Stimulated activated naive CD8-positive, alpha-beta T cell treated with anti-CD3 and anti-CD28 coated beads, Interleukin-15, amount 100 ng/mL, for 72 hours (primary cell): ENCODE results near the gene DNAJC22.

Experiments
- ATAC-seq: fragments of 150-1000 bp; cut with Tn5 transposase; 2 replicates; pipeline ENCODE4 v1.10.0; 2021; ENCODE audit warnings: mild to moderate bottlenecking, moderate library complexity
- DNase-seq, 2 donors: peaks; one replicate each; pipeline ENCODE4 v3.0.0; 2021 to 2022
- H3K27ac Mint-ChIP-seq, 2 donors: one replicate each; pipeline ENCODE4 v1.8.0; 2022; ENCODE audit warnings: mild to moderate bottlenecking in 2 of 2, mixed read lengths in 2 of 2, moderate library complexity in 2 of 2
- H3K27me3 Mint-ChIP-seq: one replicate; pipeline ENCODE4 v1.8.0; 2022; ENCODE audit warnings: mixed read lengths
- H3K4me1 Mint-ChIP-seq: one replicate; pipeline ENCODE4 v1.8.0; 2022; ENCODE audit warnings: mild to moderate bottlenecking, mixed read lengths
- H3K4me3 Mint-ChIP-seq, 2 donors: one replicate each; pipeline ENCODE4 v1.8.0; 2022; ENCODE audit warnings: mild to moderate bottlenecking in 2 of 2, mixed read lengths in 2 of 2, moderate library complexity in 1 of 2
- H3K9me3 Mint-ChIP-seq, 2 donors: one replicate each; pipeline ENCODE4 v1.8.0; 2022; ENCODE audit warnings: mixed read lengths in 2 of 2

DNAJC22 gene

GRCh38 chr12:49336645-49337584 lies 9.8 kb upstream of the DNAJC22 start, which contains the start of gene C1QL4:
Gene C1QL4 (minus strand): TSS chr12:49337188. CDS start chr12:49336477, 711 bp downstream.
- Mint-ChIP-seq H3K9me3 (no peaks in the 10 kb centered on the region), H3K4me1 (peaks cover 36% of the 10 kb centered on the region), H3K27me3 (peaks cover 96% of the 10 kb centered on the region), H3K27ac (no peak within 1 kb of the TSS), H3K4me3 (peak within 1 kb of the TSS; percentile 63 to 70)
- ATAC-seq (peak; percentile 76), DNase-seq (peak; percentile 85 to 87)

- Mint-ChIP-seq H3K4me1 (peaks cover 39% of the 10 kb centered on the region), H3K27me3 (peaks cover 99% of the 10 kb centered on the region), H3K9me3 (no peaks in the 10 kb centered on the region), H3K27ac (no peak overlapping the region), H3K4me3 (no peak overlapping the region)
- ATAC-seq (no peak), DNase-seq (no peak)
Observed at GRCh38 chr12:49338830-49339463, 7.7 kb upstream of the DNAJC22 start.

- no peak overlapping the region for H3K27ac Mint-ChIP-seq
- no peak for DNase-seq
- no peak for ATAC-seq
- H3K27me3 Mint-ChIP-seq = peaks cover 99% of the 10 kb centered on the region
- H3K9me3 Mint-ChIP-seq = no peaks in the 10 kb centered on the region
- no peak overlapping the region for H3K4me3 Mint-ChIP-seq
- peaks cover 43% of the 10 kb centered on the region for H3K4me1 Mint-ChIP-seq
Observed at GRCh38 chr12:49339464-49339861, 7.2 kb upstream of the DNAJC22 start.

- no peak overlapping the region for H3K4me3 Mint-ChIP-seq
Observed at GRCh38 chr12:49340095-49340870, 6.4 kb upstream of the DNAJC22 start.

GRCh38 chr12:49340971-49341776 lies 5.5 kb upstream of the DNAJC22 start:
- no peak overlapping the region for H3K4me3 Mint-ChIP-seq
- no peak overlapping the region for H3K27ac Mint-ChIP-seq
- DNase-seq = peak in 1 of 2 donors; percentile 26
- H3K4me1 Mint-ChIP-seq = peaks cover 46% of the 10 kb centered on the region
- ATAC-seq = no peak
- H3K9me3 Mint-ChIP-seq = no peaks in the 10 kb centered on the region
- H3K27me3 Mint-ChIP-seq = peaks cover 100% of the 10 kb centered on the region

More at GRCh38 chr12:49340095-49340870, 6.4 kb upstream of the DNAJC22 start:
- ATAC-seq = no peak
- H3K4me1 Mint-ChIP-seq = peaks cover 42% of the 10 kb centered on the region
- H3K27ac Mint-ChIP-seq = no peak overlapping the region
- no peak for DNase-seq
- no peaks in the 10 kb centered on the region for H3K9me3 Mint-ChIP-seq
- peaks cover 99% of the 10 kb centered on the region for H3K27me3 Mint-ChIP-seq

GRCh38 chr12:49341777-49342065 lies 5.0 kb upstream of the DNAJC22 start:
- ATAC-seq (no peak), DNase-seq (peak in 1 of 2 donors; percentile 8)
- H3K9me3 Mint-ChIP-seq = no peaks in the 10 kb centered on the region
- peak overlapping the region in 1 of 2 donors; percentile 17 for H3K4me3 Mint-ChIP-seq
- no peak overlapping the region for H3K27ac Mint-ChIP-seq
- peaks cover 48% of the 10 kb centered on the region for H3K4me1 Mint-ChIP-seq
- H3K27me3 Mint-ChIP-seq = peaks cover 100% of the 10 kb centered on the region

- peak; percentile 86 to 90 for DNase-seq
- peak; percentile 88 for ATAC-seq
- H3K27ac Mint-ChIP-seq = peak overlapping the region in 1 of 2 donors; percentile 50
- H3K27me3 Mint-ChIP-seq = peaks cover 100% of the 10 kb centered on the region
- peak overlapping the region; percentile 56 to 68 for H3K4me3 Mint-ChIP-seq
- H3K4me1 Mint-ChIP-seq = peaks cover 48% of the 10 kb centered on the region
- H3K9me3 Mint-ChIP-seq = no peaks in the 10 kb centered on the region
Observed at GRCh38 chr12:49342066-49342913, 4.4 kb upstream of the DNAJC22 start.

GRCh38 chr12:49342914-49343731 lies 3.6 kb upstream of the DNAJC22 start:
- Mint-ChIP-seq H3K27me3 (peaks cover 100% of the 10 kb centered on the region), H3K4me1 (peaks cover 49% of the 10 kb centered on the region), H3K9me3 (no peaks in the 10 kb centered on the region), H3K4me3 (peak overlapping the region; percentile 56 to 68), H3K27ac (peak overlapping the region in 1 of 2 donors; percentile 50)
- DNase-seq = peak; percentile 27 to 42
- ATAC-seq = peak; percentile 16

GRCh38 chr12:49344486-49345050 lies 2.1 kb upstream of the DNAJC22 start:
- H3K4me3 Mint-ChIP-seq = peak overlapping the region in 1 of 2 donors; percentile 58

GRCh38 chr12:49345051-49345824 lies 1.4 kb upstream of the DNAJC22 start:
- no peaks in the 10 kb centered on the region for H3K9me3 Mint-ChIP-seq
- peaks cover 100% of the 10 kb centered on the region for H3K27me3 Mint-ChIP-seq
- peak overlapping the region; percentile 81 to 92 for H3K4me3 Mint-ChIP-seq
- peaks cover 50% of the 10 kb centered on the region for H3K4me1 Mint-ChIP-seq
- ATAC-seq (no peak), DNase-seq (peak in 1 of 2 donors; percentile 38)
- peak overlapping the region in 1 of 2 donors; percentile 57 for H3K27ac Mint-ChIP-seq

More at GRCh38 chr12:49344486-49345050, 2.1 kb upstream of the DNAJC22 start:
- Mint-ChIP-seq H3K9me3 (no peaks in the 10 kb centered on the region), H3K4me1 (peaks cover 50% of the 10 kb centered on the region), H3K27ac (no peak overlapping the region), H3K27me3 (peaks cover 100% of the 10 kb centered on the region)
- peak in 1 of 2 donors; percentile 8 for DNase-seq
- no peak for ATAC-seq

GRCh38 chr12:49345825-49346658 lies 646 bp upstream of the DNAJC22 start:
- Mint-ChIP-seq H3K27me3 (peaks cover 100% of the 10 kb centered on the region), H3K4me1 (peaks cover 50% of the 10 kb centered on the region), H3K4me3 (peak overlapping the region; percentile 81 to 92), H3K27ac (no peak overlapping the region), H3K9me3 (no peaks in the 10 kb centered on the region)
- ATAC-seq = no peak
- DNase-seq = peak in 1 of 2 donors; percentile 8
